Measurements from ENCODE around the gene TMEM203. TPM values are rescaled to one million over a fixed set of nuclear protein-coding genes. Genes with fewer than 3 reads are reported as not detected.

TMEM203 gene
- total and polyA plus RNA-seq, 10 of the 15 experiments (the other 5 are each of a cell fraction or from before 2014, with no cell fraction given): 7.2 to 68.1 (median 33.8) TPM

GRCh38 chr9:137254624-137255447 is 49.4 kb upstream of the TMEM203 start, which contains the start of gene NELFB (continued):
- peak; percentile 40 for TF ChIP-seq BCL3 (IDR thresholded peaks at IDR 0.05; ENCODE audit: borderline replicate concordance, insufficient read depth, low read depth, low read length, poor library complexity, severe bottlenecking)
- TF ChIP-seq MEF2A (IDR thresholded peaks at IDR 0.05; ENCODE audit: insufficient read depth, low read depth, low read length): 0 out of 2 replicates have a peak, but pooled peaks have one; percentile 47
- 0 out of 2 replicates have a peak, but pooled peaks have one; percentile 83 for TF ChIP-seq STAT1 (conservative IDR thresholded peaks at IDR 0.05)
- peak; percentile 8 for TF ChIP-seq MEF2B (IDR thresholded peaks at IDR 0.05; ENCODE audit: partially characterized antibody, poor library complexity, severe bottlenecking)
- peak; percentile 79 for TF ChIP-seq TCF3 (IDR thresholded peaks at IDR 0.05; ENCODE audit: borderline replicate concordance, insufficient read depth, low read depth, low read length)
- peak; percentile 90 for TF ChIP-seq HCFC1 (IDR thresholded peaks at IDR 0.05; ENCODE audit: low read length)
- no peak for TF ChIP-seq HDAC2 (IDR thresholded peaks at IDR 0.05)
- 0 out of 2 replicates have a peak, but pooled peaks have one; percentile 65 for TF ChIP-seq ZNF687 (IDR thresholded peaks at IDR 0.05)
- TF ChIP-seq NR2F1 (conservative IDR thresholded peaks at IDR 0.05): peak; percentile 73
- TF ChIP-seq TBL1XR1 (IDR thresholded peaks at IDR 0.05; ENCODE audit: low read depth, low read length): peak; percentile 73; the same call in 1 of the 2 replicates
- TF ChIP-seq BHLHE40 (IDR thresholded peaks at IDR 0.05; ENCODE audit: borderline replicate concordance in 1 of 2, low read depth in 2 of 2, low read length in 1 of 2): peak; percentile 33 to 79; a peak in 3 of 4 replicates
- peak; percentile 85 for TF ChIP-seq ZSCAN29 (IDR thresholded peaks at IDR 0.05)
- TF ChIP-seq YY1 (IDR thresholded peaks at IDR 0.05; ENCODE audit: low read depth, low read length): peak; percentile 93
- peak; percentile 73; the same call in 1 of the 2 replicates for TF ChIP-seq ZNF217 (IDR thresholded peaks at IDR 0.05)
- TF ChIP-seq NKRF (conservative IDR thresholded peaks at IDR 0.05): peak; percentile 78
- no peak for TF ChIP-seq BMI1 (IDR thresholded peaks at IDR 0.05; ENCODE audit: borderline replicate concordance)
- no peak for TF ChIP-seq CHD4 (IDR thresholded peaks at IDR 0.05)
- TF ChIP-seq SIX5 (IDR thresholded peaks at IDR 0.05; ENCODE audit: low read depth, low read length, severe bottlenecking): peak; percentile 80

Data from GM12878 (cell line).